NCI-H2029 treated with DMSO at 0.1 percent for 48 hours (cell line): ENCODE results near the gene METTL15.
"Not testable (repeated sequence)": the region's sequence is repeated elsewhere in the genome, so short reads cannot be mapped to it uniquely, and the experiment has no call there.

Source experiments
- DNase-seq: peaks from one replicate; lab custom pipeline; 2025; lab: John Stamatoyannopoulos, UW

METTL15 gene

DNA sequence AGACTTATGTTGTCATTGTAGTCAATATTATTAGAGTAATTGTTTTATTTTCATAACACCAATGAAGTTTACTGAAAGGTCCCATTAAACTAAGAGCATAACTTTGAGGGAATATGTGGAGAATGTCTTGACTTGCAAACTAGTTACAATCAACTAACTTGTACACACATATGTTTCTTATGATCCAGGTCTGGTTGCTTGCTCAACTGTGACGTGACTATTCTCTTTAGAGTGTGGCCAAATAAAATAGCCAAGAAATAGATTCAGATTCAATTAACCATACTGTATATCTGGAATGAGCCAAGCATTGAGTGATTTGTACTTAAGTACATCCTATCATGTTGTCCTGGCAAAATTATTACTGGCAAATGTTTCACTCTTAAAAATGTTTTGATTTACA, 101.7 kb downstream of the METTL15 start:
- no peak for DNase-seq

DNA sequence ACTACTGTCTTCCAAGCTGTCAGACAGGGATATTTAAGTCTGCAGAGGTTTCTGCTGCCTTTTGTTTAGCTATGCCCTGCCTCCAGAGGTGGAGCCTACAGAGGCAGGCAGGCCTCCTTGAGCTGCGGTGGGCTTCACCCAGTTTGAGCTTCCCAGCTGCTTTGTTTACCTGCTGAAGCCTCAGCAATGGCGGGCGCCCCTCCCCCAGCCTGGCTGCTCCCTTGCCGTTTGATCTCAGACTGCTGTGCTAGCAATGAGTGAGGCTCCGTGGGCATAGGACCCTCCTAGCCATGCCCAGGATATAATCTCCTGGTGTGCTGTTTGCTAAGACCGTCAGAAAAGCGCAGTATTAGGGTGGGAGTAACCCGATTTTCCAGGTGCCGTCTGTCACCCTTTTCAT, 113.9 kb downstream of the METTL15 start:
- not testable (repeated sequence) for DNase-seq

- no peak for DNase-seq
Measured at GRCh38 chr11:28223577-28223976, 115.4 kb downstream of the METTL15 start.

- no peak for DNase-seq
Measured at GRCh38 chr11:28223994-28224393, 115.8 kb downstream of the METTL15 start.

DNA sequence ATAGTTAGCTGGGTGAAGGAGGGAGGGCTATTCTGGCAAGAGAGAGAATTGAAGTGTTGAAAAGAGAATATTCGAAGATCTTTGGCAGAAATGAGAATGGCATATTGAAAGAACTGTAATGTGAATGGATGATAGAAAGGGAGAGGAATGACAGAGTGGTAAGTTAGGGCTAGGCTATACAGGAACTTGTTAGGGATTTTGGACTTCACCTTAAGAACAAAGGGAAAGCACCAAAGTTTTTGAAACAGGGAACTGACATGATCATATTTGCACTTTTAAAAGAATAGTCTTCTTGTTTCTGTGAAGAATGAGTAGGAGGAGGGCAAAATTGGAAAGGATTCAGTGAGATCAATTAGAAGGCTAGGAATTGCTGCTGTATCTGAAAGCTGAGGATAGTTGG, 119.3 kb downstream of the METTL15 start:
- DNase-seq: no peak

DNA sequence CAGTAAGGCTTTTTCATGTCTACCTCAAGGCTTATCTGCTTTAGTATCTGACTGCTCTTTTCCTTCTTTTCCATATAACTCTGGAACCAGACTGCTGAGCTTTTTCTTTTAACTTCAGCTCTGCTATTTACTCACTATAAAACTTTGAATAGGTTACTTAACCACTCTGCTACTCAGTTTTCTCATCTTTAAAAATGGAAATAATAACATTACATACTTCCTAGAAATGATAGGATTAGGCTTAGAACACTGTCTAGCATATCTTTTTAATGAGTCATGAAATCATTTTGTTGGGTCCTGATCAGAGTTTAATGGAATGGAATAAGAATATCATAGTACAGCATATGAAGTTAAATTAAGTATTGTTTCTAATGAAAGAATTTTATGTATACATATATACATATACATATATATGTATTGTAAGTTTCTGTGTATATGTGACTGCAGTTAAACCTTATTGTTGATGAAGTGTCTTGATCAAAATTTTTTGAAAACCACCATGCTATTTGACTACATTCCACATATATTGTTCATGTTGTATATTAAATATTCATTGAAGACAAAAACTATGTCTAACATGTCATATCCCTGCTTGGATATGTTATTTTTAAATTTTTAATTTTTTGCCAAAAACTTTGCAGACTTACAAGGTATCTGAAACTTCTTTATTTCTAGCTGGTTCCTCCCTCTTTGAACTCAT, 120.2 kb downstream of the METTL15 start:
- DNase-seq: no peak

DNA sequence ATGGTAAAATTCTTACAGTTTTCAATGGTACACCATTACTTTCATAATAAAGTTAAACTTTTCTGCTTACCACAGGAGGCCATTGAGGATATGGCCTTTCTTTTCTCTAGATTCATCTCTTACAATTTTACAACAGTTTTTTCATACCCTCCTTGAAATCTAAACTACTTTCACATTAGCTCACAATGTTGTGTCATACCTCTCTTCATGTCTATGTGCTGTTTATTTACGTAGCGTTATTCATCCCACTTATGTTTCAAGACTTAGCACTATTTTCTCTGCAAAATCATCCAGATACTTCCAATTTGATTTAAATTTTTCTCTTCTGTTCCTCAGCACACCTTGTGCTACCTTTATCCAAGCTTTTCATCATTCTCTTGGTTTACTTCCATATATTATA, 123.3 kb downstream of the METTL15 start:
- DNase-seq: no peak

DNA sequence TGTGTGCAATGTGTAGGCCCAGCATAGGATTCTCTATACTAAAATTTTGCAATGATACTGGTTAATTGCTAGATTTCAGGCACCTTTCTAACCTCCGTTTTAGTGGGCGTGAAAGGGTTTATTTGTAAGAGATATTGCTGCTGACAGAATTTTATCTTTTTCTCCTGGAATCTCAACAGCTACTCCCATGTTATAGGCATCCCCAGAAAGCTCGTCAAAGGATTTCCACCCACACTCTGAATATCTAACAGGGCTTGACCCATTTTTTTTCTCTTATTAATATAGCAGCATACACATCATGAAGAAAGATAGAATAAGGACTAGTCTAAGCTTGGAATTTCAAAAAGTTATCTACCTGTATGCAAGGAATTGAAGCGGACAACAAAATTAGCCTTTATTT, 124.5 kb downstream of the METTL15 start:
- DNase-seq: no peak

DNA sequence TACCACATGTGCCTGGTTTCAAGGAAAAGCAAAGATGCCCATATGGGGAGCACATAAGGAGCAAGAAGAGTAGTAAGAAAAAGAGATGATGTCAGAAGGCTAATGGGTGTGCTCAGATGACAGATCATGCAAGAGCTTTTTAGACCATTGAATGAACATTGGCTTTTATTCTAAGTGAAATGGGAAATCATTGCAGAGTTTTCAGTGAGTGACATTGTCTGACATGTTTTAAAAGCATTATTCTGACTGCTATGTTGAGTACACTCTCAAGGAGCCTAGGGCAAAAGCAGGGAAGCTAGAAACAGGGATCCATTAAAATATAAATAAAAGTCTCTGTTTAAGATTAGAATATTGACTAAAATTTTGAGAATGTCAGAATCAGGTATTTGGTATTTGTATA, 133.6 kb downstream of the METTL15 start:
- DNase-seq: no peak

- no peak for DNase-seq
Measured at GRCh38 chr11:28242596-28242995, 134.4 kb downstream of the METTL15 start.

DNA sequence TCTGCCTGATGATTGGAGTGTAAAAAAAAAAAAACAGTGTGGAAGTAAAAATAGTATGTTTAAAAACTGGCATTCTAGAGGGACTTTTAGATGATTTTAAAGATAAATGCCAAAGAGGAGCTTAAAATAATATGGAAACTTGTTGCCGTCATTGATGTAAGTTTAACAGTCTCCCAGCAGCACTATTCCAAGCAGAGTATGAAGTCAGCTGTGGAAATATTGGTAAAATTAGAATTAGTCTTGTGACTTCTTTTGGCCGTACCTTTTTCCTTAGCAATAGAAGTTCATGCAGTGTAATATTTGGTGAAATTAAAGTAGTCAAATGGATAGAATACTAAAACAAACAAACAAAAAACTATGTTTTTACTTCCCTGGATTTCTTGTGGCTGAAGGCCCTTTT, 134.9 kb downstream of the METTL15 start:
- DNase-seq: no peak

- no peak for DNase-seq
Measured at GRCh38 chr11:28243581-28243980, 135.4 kb downstream of the METTL15 start.

DNA sequence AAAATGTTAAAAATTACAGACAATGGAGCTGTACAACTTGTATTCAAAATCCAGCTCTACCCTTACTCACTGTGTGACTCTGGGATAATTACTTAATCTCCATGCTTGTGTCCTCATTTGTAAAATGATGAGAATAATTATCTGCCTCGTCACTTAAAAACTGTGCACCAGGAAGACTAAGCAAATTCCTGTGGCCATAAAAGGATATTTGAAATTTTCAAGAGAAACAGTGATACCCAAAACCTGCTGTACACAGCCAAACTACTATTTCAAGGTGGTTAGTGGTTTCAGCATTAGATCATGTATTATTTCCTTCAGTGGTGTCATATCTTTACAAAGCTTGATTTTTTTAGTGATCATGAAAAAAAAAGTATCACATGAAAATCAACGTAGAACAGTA, 136.9 kb downstream of the METTL15 start:
- no peak for DNase-seq

GRCh38 chr11:28250192-28250591, 142.0 kb downstream of the METTL15 start:
- no peak for DNase-seq

GRCh38 chr11:28251257-28251656, 143.1 kb downstream of the METTL15 start:
- DNase-seq: no peak

GRCh38 chr11:28257761-28258160, 149.6 kb downstream of the METTL15 start:
- no peak for DNase-seq

DNA sequence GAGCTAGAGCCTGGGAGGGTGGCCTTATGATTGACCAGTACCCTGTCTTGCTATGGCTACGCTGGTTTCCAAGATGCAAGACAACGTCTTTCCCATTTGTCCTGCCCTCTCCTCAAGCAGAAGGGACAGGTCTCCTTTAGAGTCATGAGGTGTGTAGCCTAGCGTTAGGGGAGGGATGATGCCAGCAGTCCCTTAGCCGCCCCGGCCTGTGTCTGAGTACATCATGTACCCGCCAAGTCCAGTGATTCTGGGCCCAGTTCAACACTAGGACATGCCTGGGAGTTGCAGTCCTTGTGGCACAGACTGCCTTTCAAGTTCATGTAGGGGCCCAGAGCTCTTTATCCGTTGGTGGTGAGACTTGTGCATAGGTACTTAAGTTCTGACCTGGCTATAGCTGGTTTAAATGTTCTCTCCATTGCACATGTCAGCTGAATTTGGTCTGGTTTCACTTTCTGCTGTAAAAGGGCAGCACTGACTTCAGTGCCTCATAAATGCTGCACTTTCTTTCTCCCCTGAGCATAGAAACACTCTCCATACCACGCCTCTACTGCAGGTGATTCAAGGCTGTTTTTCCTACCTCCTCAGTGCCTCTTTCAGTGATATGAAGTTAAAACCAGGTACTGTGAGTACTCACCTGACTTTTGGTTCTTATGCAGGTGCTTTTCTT, 151.1 kb downstream of the METTL15 start:
- DNase-seq: no peak

GRCh38 chr11:28268925-28269324, 160.7 kb downstream of the METTL15 start:
- DNase-seq: no peak

DNA sequence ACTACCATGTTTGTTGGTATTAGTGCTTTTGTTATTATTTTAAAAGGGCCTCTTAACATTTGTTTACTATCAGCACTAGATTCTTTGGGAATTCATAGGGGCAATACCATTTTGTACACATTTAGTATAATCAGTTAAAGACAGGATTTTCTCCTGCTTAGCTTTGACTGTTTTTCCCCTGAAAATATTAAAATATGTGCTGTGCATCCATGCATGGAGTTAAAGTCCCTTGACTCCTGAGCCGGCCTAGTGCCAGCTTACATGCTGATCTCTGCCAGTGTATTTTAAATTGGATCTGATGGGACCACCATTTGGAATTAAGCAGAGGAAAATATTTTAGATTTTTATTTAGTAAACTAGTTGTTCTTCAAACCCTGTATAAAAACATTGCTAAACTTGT, 161.4 kb downstream of the METTL15 start:
- DNase-seq: no peak

DNA sequence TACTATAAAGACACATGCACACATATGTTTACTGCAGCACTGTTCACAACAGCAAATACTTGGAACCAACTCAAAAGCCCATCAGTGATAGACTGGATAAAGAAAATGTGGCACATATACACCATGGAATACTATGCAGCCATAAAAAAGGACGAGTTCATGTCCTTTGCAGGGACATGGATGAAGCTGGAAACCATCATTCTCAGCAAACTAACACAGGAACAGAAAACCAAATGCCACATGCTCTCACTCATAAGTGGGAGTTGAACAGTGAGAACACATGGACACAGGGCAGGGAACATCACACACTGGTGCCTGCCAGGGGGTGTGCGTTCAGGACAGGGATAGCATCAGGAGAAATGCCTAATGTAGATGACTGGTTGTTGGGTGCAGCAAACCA, 164.1 kb downstream of the METTL15 start:
- DNase-seq: not testable (repeated sequence)

GRCh38 chr11:28274216-28274615, 166.0 kb downstream of the METTL15 start:
- no peak for DNase-seq

- DNase-seq: no peak
Measured at GRCh38 chr11:28284196-28284595, 176.0 kb downstream of the METTL15 start.

DNA sequence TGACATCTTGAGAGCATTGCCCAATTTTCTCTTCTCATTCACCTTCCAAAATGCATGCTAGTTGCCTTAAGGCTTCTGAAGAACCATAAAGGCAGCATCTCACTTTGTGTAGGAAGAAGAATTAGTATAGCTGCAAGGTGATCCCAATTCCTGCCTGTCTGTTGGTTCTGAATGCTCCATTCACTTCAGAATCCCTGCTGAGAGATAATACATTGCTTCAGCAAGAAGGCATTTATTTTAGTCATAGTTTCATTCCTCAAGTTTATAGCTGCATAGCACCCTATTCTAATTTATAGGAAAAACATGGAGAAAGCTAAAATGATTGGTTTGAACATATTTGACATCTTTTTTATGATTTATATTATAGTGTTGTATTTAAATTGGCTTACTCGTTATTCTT, 181.3 kb downstream of the METTL15 start:
- DNase-seq: no peak

DNA sequence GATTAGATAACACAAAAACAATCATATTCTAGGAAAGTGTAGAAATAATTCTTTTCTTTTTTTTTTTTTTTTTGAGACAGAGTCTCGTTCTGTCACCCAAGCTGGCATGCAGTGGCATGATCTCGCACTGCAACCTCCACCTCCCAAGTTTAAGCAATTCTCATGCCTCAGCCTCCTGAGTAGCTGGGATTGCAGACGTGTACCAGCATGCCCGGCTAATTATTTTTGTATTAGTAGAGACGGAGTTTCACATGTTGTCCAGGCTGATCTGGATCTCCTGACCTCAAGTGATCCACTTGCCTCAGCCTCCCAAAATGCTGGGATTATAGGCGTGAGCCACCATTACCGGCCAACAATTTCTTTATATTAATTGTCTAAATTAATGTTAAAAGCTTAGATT, 182.8 kb downstream of the METTL15 start:
- not testable (repeated sequence) for DNase-seq
